C4-2B (cell line): Measurements from ENCODE around the gene CHST10.

ENCODE experiments used
- H3K27ac ChIP-seq: fragments of 450-650 bp; 2 replicates; pipeline ENCODE4 v1.5.1; 2017
- CTCF ChIP-seq: fragments of 450-650 bp; conservative IDR thresholded peaks from 2 replicates; pipeline ENCODE4 v1.5.1; 2017; ENCODE audit warnings: mild to moderate bottlenecking
- ZFX ChIP-seq: fragments of 450-650 bp; IDR thresholded peaks from 2 replicates; pipeline ENCODE4 v1.6.1; 2017

CHST10 gene

GRCh38 chr2:100429726-100430125 is 12.3 kb upstream of the CHST10 start:
- no peak for TF ChIP-seq CTCF
- TF ChIP-seq ZFX, result no peak
- H3K27ac ChIP-seq, result no peak overlapping the region

- H3K27ac ChIP-seq, result no peak overlapping the region
Observed at GRCh38 chr2:100427627-100428258, 10.3 kb upstream of the CHST10 start.

GRCh38 chr2:100427111-100427510 is 9.6 kb upstream of the CHST10 start:
- no peak overlapping the region for H3K27ac ChIP-seq
- TF ChIP-seq ZFX (no peak), CTCF (no peak)

More at GRCh38 chr2:100427627-100428258, 10.3 kb upstream of the CHST10 start:
- TF ChIP-seq CTCF, result peak; percentile 76
- TF ChIP-seq ZFX, result no peak

- H3K27ac ChIP-seq, result no peak overlapping the region
- TF ChIP-seq ZFX (no peak), CTCF (no peak)
Observed at GRCh38 chr2:100426384-100426720, 8.9 kb upstream of the CHST10 start.

- no peak overlapping the region for H3K27ac ChIP-seq
- TF ChIP-seq CTCF, result no peak
- TF ChIP-seq ZFX, result no peak
Observed at GRCh38 chr2:100425573-100426383, 8.3 kb upstream of the CHST10 start.

GRCh38 chr2:100425107-100425506 is 7.6 kb upstream of the CHST10 start:
- no peak overlapping the region for H3K27ac ChIP-seq
- TF ChIP-seq ZFX (no peak), CTCF (no peak)

- TF ChIP-seq ZFX (no peak), CTCF (no peak)
- no peak overlapping the region for H3K27ac ChIP-seq
Observed at GRCh38 chr2:100424277-100424875, 6.9 kb upstream of the CHST10 start.
